NCI-H1694 treated with DMSO at 0.1 percent for 48 hours (cell line): ENCODE results near the gene GJD3.

Source experiments
- DNase-seq: peaks from one replicate; lab custom pipeline; 2025; lab: John Stamatoyannopoulos, UW

Gene GJD3

DNA sequence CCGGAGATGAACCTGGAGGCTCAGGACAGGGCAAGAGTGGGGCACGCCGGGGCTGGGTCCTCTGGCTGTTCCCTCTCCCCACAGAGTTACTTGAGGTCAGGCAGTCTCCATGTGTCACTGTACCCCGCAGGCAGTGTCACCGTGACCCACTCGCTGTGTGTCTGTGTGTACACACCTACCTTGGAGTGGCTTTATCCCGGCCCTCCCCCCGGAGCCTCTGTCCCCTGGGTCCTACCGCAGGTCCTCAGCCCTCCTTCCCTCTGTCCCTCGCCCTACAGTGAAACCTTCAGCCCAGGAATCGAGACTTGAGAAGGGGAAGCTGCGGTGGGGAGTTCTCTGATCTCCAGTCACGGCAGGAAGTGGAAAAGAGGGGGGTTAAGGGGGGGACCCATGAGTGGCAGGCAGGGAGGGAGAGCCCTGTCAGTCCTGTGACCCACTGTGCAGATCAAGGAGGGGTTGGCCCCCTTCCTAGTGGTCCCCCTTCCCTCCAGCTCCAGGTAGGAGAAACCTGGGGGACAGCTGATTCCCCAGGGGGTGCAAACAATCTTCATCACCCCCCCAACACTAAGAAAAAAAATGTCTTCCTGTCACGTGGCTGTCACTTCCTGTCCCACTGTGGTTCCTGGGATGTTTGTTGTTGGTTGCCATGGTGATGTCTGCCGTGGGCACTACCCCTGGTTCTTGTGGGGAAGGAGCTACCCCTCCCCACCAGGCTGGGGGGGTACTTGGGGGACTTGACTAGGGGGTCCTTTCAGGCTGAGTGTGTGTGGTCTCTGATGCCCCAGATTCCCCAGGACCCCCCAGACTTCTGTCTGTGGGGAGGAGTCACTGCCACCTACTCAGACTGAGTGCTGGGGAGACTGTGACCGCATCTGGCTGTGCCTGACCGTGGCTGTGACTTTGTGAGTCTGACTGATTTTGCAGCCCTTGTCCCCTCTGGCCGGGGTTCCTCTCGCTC lies 41.9 kb downstream of the GJD3 start:
- no peak for DNase-seq

DNA sequence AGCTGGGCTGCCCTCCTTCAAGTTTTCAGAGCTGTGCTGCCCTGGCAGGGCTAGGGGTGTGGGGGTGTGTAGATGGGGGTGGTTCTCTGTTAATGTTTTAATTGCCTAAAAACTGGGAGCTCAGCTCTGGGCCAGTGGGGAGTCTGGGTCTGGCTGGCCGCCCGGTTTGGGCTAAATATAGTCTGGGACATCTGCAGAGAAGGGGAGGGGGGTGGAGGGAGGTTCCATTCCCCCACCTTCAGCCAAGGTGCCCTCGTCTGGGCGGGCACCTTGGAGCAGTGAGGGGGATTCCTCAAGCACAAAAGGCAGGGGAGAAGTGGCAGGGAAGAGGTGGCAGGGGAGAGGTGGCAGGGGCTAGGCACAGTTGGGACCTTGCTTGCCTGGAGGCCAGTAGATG lies 42.6 kb downstream of the GJD3 start:
- DNase-seq = no peak

DNA sequence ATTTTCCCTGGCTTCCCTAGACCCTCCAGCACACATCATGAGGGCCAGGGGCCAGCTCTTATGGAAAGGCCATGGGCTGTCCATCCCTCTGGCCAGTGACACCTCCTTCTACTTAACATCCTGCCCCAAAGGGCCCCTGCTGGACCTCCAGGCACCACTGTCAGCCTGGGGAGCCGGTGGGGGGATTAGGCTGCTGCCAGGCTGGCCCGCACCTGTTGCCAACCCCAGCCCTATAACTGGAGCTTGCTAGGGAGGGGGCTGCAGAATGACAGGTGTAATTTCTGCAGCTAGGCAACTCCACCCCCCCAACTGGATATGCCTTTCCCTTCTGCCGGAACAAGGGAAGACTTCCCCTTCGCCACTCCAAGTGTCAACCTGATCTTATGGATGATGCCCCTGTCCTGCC lies 43.0 kb downstream of the GJD3 start:
- no peak for DNase-seq

DNA sequence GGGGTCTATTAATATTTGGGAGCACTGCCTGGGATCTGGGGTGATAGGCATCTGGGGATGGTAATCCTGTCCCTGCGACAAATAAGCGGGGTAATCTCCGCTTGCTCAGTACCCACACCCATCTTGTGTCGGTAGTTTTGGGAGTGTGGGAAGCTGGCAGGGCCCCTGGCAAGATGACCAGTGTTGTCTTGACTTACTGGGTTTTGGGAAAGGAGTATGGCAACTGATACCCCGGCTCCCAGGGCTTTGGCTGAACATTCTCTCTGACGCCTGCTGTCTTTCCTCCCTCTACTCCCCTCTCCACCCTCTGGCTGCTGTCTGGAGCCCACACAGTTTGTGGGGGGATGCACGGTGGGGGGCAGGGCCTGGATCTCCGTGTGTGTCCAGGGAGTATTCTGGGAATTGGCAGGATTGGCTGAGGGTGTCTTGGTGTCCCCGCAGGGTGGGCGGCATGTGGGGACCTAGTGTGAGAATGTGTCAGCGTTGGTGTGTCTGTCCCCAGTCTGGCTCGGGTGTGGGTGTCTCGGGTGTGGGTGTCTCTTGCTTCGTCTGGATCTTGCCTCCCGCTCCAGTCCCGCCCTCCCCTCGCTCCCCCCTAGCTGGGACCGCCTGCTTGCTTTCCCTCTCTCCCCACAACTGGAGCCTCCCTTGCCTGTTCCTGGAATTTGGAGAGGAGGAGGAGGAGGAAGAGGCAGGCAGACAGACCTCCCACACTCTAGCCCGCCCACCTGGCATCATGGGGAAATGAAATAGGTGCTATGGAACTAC lies 43.6 kb downstream of the GJD3 start:
- no peak for DNase-seq

DNA sequence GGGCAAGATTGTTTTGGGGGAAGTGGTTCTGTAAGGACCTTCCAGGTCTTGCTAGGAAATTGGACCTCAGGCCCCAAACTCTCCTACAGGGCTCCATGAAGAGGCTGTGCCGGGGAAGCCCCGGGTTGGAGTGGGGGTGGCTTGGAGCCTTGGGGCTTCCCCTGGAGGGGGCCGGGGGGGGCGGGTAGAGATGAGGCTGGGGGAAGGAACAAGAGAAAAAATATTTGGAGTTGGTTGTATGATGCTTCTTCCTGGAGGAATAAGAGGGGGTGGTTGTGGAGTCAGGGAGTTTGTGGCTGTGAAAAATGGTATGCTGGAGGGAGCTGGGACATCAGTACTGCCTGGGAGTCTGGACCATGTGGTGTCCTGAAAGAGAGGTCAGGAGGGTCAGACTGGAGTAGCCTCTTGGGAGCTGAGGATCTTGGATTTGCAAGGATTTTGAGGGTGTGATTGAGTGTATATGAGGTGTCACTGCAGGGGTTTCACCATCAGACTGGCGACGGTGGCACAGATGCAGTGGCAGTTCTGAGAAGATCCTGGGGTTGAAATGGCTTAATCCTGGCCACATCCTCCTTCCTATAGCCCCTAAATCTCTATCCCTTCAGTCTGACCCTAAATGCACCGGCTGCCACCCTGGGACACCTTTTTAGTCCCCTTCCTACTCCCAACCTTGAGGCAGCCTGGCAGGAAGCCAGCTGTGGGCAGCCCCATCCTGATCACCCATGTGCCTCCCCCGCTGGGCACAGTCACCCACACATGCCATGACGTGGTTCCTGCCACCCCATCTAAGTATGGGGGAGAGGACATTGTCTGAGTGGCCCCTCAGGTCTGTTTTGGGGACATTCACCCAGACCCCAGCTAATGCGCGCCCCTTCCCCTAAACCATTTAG lies 44.6 kb downstream of the GJD3 start:
- DNase-seq = no peak

DNA sequence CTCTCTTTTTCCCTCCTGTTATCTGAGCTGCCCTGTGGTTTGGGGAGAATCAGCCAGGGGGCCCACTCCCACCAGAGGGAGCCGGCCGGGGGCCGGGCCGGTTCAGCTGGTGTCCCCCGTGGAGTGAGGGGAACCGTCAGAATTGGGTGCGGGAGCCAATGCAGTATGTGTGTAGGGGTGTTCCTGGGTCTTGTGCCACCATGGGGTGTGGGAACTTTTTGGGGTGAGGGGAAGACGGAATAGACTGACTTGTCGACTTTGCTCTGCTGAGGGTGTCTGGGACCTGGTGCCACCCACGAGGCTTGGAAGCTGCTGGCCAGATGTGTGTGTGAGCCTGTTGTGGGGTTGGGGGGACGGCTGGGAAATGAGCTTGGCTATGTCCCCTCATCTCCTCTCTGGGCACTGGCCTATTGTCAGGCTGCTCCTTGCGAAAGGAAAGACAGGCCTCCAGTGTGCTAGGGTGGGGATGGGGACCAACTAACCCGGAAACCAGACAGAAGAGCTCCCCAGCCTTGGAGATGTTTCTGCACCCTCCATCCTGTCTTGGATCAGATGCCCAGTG lies 45.6 kb downstream of the GJD3 start:
- no peak for DNase-seq

DNA sequence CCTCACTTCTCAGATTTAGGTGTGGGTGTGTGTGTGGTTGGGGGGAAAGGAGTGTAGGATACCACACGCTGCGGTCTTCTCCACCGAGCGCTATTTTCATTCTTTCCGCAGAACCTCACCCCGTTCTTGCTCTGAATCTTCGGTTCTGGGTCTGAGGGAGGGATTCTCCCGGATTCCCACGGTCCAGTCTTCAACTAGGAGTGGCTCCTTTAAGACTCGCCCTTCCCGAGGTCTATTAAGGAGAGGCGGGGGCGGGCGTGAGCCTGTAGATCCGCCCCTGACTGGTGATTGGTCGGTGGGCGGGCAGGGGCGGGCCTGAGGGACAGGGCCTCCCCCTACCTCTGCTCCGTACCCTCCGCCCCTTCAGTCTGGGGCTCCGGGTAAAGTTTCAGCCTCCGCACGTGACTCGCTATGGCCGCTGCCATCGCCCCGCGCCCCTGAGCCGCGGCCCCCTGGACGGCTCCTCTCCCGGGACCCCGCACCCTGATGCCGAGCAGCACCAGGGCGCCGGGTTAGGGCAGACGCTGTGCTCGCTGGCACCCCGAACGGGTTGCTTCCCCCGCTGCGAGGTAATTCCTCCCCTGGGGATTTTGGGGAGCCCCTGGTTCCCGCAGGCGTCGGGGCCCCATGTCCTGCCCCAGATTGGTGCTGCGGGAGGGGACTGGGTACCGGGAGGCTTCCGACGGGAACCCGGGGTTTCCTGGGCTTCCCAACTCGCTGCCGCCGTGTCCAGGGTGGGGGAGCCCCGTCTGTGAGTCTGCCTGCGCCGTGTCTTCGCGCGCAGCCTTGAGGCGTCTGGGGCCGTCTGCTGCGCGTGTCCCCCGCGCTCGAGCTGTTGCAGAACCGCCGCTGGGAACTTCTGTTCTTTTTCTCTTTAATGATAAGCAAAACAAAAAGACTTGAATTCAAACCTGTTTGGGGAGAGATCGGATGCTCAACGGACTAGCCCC lies 46.4 kb downstream of the GJD3 start:
- DNase-seq = peak; percentile 89

DNA sequence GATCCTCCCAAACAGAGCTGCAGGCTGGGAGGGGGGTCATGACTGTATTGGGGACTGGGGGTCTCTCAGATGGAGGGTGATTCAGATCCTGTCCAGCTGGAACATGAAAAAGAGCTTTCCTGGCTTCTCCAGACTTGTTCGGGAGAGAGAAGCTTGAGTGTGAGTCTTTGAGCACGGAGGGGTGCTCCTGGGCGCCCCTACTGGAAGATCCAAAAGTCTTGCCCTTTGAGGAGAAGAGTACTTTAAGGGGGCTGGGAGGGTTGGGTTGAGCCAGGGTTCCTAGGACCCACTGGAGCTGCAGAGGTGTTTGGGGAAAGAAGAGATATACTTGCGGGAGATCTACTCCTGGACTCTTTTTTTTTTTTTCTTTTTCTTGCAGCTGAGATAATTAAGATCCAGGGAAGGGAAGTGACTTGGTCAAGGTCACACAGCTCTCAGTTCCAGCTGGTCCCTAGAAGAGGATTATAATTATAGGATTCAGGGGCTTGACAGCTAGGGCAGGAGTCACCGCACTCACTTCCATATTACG lies 47.1 kb downstream of the GJD3 start:
- peak; percentile 27 for DNase-seq

DNA sequence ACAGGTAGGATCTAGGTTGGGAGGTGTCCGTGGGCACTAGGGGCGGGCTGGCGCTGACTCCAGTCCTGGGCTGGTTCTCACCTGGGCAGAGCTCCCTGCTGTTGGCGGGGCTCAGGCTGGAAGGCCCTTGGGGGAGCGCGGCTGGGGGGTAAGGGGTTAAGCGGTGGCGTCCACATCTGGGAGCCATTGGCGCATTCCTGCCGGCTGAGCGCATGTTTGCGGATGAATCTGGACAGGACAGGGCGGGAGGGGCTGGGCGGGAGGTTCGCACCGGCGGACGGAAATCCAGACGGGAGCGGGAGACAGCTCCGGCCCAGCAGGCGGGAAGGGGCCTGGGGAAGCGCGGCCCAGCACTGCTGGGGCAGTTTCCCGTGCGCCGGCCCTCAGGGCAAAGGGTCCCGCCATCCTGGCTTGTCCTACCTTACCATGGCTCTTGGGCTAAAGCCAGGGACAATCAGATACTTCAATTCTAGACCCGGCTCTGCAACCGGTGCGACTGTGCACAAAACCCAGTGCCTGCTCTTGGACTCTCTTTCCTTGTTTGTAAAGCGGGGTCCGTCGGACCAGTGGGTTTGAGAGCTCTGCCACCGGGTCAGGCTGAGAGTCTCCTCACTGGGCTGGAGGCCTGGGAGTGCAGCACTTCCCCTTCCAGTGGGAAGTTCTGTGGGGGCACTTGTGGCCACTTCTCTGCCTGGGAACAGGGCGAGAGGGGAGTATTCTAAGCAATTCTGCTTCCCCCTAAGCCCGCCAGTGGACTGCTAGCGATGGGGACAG lies 47.8 kb downstream of the GJD3 start:
- DNase-seq = no peak

DNA sequence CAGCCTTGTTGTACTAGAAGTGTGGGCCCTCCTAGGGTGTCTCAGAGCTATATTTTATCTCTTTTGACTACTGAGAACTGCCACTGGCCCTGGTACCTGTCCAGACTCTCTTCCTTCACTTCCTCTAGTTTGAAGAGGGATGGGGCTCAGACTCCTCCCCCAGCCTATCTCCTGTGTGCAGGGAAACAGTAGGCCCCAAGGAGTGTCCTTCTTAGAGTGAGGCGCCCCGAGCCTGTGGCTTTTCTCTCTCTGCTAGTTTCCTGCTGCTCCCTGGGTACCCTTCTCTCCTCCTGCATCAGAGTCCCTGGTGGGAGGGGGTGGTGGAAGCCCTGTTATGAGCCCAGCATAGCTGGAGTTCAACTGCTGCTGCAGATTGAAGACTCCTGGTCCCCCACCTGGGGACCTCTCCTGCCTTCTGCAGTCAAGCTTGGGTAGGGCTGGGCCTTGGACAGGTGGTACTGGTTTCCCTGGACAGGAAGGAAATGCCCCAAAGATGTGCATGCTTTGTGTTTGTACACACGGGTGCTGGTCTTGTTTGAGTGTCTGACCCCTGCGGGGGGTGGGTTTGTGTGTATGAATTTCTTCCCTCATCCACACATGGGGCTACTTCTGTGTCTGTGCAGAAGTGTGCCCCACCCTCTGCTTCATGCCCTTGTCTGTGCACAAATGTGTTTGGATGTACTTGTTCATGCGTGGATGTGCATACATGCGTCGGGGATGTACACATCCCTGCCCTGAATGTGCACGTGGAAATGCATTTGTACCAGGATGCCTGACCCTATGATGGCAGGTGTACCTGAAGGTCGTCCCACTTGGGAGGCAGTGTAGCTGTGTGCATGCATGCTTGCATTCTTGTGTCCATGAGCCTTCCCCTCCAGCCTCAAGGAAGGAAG lies 48.6 kb downstream of the GJD3 start:
- DNase-seq = no peak

DNA sequence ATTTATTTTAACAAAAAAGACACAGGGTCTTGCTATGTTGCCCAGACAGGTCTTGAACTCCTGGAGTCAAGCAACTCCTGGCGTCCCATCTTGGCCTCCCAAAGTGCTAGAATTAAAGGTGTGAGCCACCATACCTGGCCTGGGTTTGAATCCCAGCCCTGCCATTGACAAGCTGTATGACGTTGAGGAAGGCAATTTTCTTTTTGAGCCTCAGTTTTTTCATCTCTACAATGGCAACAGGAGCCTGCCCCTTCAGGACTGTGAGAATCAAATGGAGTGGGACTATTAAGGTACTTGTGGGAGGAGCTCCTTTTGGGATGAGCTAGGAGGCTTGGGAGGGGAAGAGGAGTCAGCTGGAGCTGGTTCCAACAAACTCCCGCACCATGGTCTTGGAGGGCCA lies 49.3 kb downstream of the GJD3 start:
- DNase-seq = no peak

DNA sequence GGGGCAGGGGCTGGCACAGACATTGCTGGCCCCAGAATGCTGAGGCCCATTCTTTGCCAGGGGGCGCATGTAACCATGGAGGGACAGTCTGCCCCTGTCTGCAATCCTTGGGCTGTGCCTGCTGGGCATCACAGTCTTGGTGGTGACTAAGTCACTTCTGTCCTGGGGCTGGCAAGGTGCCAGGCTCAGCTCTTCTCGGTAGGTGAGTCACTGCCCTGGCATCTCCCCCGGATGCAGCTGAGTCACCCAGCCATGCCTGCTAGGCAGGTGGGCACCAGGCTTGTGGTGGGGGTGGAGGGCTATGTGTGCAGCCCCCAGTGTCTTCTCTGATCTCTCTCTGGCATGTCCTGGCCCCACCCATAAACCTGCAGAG lies 50.0 kb downstream of the GJD3 start:
- peak; percentile 52 for DNase-seq

DNA sequence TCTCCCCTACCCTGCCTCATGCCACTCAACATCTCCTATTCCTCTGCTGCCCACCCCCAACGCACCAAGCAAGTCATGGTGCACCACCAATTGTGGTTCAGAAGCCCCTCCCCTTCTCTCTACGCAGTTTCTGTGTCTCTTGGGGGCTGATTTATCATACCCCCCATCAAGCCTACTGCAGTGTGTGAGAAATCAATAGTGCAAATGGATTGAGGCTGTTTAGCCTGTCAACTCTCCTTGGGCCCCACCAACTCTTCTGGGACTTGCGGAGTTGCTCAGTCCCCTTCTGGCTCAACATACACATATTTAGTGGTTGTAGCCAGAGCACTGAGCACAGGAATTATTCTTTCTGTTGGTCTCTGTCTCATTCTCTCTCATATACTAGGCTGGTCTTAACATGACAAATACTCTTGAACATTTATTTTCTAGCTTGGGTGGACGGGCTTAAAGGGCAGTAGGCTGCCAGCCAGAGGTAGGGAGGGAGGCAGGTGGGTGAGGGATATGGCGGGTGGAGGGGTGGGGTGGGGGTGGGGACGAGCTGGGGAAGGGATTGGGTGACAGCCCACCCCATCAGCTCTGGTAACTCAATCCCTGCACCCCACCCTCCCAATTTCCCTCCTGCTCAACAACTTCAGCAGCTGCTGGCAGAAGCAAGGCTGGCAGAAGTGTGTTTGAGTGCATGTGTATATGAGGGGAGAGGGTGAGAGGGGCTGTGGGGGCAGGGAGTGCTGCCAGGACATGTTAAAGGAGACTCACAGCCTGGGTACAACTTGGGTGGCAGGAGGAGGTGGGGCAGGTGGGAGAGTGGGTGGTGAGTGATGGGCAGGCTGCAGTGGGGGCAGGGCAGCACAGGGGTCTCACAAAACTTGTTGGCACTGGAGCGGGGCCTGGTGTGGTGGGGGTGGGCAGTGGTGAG lies 50.6 kb downstream of the GJD3 start:
- DNase-seq = peak; percentile 46
